SIG-M5 (cell line): ENCODE measurements around the gene LZTR1.
"Not testable (repeated sequence)": the region's sequence is repeated elsewhere in the genome, so short reads cannot be mapped to it uniquely, and the experiment has no call there.

Experiments
- DNase-seq: peaks from one replicate; lab custom pipeline; 2025; lab: John Stamatoyannopoulos, UW

LZTR1 gene

GRCh38 chr22:20981787-20982562 is at the start of gene LZTR1:
TSS of gene LZTR1 (plus strand) at chr22:20982297. CDS start at chr22:20982372, 75 bp downstream.
- DNase-seq, result no peak

GRCh38 chr22:20933910-20934309 is 48.2 kb upstream of the LZTR1 start:
- DNase-seq, result no peak

GRCh38 chr22:20935049-20935448 is 47.0 kb upstream of the LZTR1 start:
- DNase-seq, result not testable (repeated sequence)

GRCh38 chr22:20935780-20936539 is 46.1 kb upstream of the LZTR1 start:
- not testable (repeated sequence) for DNase-seq

- no peak for DNase-seq
Observed at GRCh38 chr22:20937031-20937793, 44.9 kb upstream of the LZTR1 start.

- DNase-seq, result no peak
Observed at GRCh38 chr22:20937794-20938671, 44.1 kb upstream of the LZTR1 start.

- DNase-seq, result not testable (repeated sequence)
Observed at GRCh38 chr22:20939457-20940185, 42.5 kb upstream of the LZTR1 start.

- no peak for DNase-seq
Observed at GRCh38 chr22:20940186-20940651, 41.9 kb upstream of the LZTR1 start.

- no peak for DNase-seq
Observed at GRCh38 chr22:20940904-20941385, 41.2 kb upstream of the LZTR1 start.

GRCh38 chr22:20942203-20942902 is 39.7 kb upstream of the LZTR1 start:
- DNase-seq, result not testable (repeated sequence)

GRCh38 chr22:20943104-20943933 is 38.8 kb upstream of the LZTR1 start:
- DNase-seq, result no peak

GRCh38 chr22:20944042-20944441 is 38.1 kb upstream of the LZTR1 start:
- no peak for DNase-seq

- DNase-seq, result no peak
Observed at GRCh38 chr22:20945578-20945934, 36.5 kb upstream of the LZTR1 start.

- no peak for DNase-seq
Observed at GRCh38 chr22:20946080-20946986, 35.8 kb upstream of the LZTR1 start.

GRCh38 chr22:20946991-20947390 is 35.1 kb upstream of the LZTR1 start:
- DNase-seq, result no peak

- DNase-seq, result no peak
Observed at GRCh38 chr22:20948450-20948849, 33.6 kb upstream of the LZTR1 start.

GRCh38 chr22:20948989-20949388 is 33.1 kb upstream of the LZTR1 start:
- no peak for DNase-seq

- DNase-seq, result no peak
Observed at GRCh38 chr22:20949698-20950183, 32.4 kb upstream of the LZTR1 start.
